ENCODE results near the gene NLRP6.
"Not testable (repeated sequence)": the region's sequence is repeated elsewhere in the genome, so short reads cannot be mapped to it uniquely, and the experiment has no call there.

Gene NLRP6

DNA sequence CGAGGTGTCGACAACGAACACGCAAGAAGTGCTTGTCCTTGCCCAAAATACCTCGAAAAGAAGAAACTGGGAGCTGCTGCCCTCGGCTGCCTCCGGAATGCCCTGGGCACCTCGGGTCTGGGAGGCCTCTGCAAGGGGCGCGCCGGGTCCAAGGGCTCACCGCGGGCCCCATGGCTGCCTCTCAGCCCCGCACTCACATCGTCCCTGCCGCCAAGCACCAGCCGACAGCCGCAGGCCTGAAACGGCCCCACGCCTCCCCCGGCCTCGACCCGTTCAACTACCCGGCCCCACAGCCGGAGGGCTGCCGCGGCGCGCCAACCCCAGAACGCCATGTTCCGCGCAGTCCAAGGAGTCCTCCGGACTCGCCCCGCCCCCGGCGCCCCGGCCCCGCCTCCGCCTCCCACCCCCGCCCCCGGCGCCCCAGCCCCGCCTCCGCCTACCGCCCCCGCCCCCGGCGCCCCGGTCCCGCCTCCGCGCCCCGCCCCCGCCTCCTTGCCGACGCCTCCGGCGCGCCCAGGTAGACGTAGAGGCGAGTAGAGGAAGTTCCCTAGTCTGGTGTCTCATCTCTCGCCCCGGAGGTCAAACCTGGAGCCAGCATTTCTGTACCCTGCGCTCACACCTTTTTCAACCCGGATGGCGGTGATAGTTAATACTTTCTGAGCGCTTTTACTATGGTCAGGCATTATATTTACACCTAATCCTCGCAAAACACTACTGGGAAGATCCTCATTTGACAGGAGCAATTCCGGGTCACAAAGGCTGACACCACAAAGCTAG lies 42.0 kb upstream of the NLRP6 start, which contains the start of gene SIRT3:
TSS of gene SIRT3 (minus strand) at position 346 of the 777 bp plus-strand sequence. CDS start at position 332, 14 bp downstream.
- CTCF ChIA-PET = interaction anchor here (9.4 kb wide), 1 partner anchor 14 kb away, joined by 85 read pairs; no protein-coding TSS in a partner anchor
- POLR2A ChIA-PET = interaction anchor here (0.6 kb wide), 1 partner anchor 28 kb away, joined by 8 read pairs; no protein-coding TSS in a partner anchor
- TF ChIP-seq, protein P1, sequence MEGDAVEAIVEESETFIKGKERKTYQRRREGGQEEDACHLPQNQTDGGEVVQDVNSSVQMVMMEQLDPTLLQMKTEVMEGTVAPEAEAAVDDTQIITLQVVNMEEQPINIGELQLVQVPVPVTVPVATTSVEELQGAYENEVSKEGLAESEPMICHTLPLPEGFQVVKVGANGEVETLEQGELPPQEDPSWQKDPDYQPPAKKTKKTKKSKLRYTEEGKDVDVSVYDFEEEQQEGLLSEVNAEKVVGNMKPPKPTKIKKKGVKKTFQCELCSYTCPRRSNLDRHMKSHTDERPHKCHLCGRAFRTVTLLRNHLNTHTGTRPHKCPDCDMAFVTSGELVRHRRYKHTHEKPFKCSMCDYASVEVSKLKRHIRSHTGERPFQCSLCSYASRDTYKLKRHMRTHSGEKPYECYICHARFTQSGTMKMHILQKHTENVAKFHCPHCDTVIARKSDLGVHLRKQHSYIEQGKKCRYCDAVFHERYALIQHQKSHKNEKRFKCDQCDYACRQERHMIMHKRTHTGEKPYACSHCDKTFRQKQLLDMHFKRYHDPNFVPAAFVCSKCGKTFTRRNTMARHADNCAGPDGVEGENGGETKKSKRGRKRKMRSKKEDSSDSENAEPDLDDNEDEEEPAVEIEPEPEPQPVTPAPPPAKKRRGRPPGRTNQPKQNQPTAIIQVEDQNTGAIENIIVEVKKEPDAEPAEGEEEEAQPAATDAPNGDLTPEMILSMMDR (IDR thresholded peaks at IDR 0.05; ENCODE audit: control extremely low read depth, extremely low read depth, low read depth, missing control alignments) = no peak
- DNase-seq (ENCODE audit: extremely low spot score) = peak; percentile 94

DNA sequence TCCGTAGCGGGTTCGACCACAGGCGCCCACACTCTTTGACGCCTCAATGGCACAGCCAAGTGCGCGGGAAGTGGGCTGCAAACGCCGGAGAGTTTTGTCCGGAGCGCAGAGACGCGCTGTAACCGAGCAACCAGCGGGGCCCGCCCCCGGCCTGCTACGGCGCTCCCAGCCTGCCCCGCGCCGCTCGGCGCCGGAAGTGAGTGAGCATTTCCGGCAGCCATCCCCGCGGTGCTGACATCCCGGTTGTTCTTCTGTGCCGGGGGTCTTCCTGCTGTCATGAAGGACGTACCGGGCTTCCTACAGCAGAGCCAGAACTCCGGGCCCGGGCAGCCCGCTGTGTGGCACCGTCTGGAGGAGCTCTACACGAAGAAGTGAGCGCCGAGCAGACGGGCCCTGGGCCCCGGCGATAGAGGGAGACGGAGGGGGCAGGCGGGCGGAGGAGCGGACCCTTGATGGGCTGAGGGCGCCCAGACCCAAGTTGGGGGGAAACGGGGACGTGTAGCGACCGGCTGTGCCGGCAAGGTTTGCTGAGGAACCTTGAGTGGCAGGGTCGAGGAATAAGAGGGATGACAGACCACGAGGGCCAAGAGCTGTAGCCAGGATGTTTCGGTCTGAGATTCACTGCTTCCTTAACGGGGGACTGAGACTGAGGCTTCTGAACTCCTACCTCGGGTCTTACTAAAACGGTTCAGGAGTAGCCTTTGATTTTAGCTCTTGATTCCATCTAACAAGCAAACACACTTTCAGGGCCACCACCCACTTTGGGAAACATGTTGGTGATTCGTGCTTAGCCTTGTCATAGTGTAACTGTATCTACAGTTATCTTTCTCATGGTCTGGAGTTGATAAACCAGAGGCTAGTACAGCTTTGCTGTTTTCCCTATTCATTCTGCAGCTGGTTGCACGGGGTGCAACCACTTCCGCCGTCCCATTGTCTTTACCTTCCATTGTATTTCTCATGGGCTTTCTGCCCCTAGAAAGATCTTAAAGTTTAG lies 41.1 kb upstream of the NLRP6 start, which contains the start of gene PSMD13:
TSS of gene PSMD13 (plus strand) at position 203 of the 994 bp plus-strand sequence. CDS start at position 277, 74 bp downstream.
- POLR2A ChIA-PET = interaction anchor here (1.3 kb wide), 1 partner anchor 30 kb away, joined by 4 read pairs; the partner anchor contains the start of genes BET1L and RIC8A
- DNase-seq (ENCODE audit: extremely low spot score) = peak; percentile 93
- CTCF ChIA-PET = interaction anchor here (0.8 to 9.4 kb wide), 3 partner anchors 9 to 30 kb away, joined by 3 to 85 read pairs (median 3); partner anchors contain the start of genes BET1L and RIC8A
- TF ChIP-seq, protein P1 (IDR thresholded peaks at IDR 0.05; ENCODE audit: control extremely low read depth, extremely low read depth, low read depth, missing control alignments) = no peak

DNA sequence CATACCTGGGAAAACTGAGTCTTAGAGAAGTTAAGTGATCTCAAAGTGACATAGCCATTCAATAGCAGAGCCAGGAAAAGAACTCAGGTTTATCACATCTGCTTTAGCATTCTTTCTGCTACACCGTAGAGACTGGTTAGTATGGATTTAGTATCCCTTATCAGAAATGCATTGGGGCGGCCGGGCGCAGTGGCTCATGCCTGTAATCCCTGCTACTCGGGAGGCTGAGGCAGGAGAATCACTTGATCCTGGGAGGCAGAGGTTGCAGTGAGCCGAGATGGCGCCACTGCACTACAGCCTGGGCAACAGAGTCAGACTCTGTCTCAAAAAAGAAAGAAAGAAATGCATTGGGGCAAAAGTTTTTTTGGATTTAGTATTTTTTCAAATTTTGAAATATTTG lies 39.9 kb upstream of the NLRP6 start:
- ChIA-PET CTCF (interaction anchor here (1.2 to 9.4 kb wide), 3 partner anchors 12 to 68 kb away, joined by 3 to 85 read pairs (median 3); partner anchors contain the start of genes BET1L and RIC8A), POLR2A (interaction anchor here (1.3 kb wide), 1 partner anchor 31 kb away, joined by 4 read pairs; the partner anchor contains the start of genes BET1L and RIC8A)
- not testable (repeated sequence) for DNase-seq (ENCODE audit: extremely low spot score)

DNA sequence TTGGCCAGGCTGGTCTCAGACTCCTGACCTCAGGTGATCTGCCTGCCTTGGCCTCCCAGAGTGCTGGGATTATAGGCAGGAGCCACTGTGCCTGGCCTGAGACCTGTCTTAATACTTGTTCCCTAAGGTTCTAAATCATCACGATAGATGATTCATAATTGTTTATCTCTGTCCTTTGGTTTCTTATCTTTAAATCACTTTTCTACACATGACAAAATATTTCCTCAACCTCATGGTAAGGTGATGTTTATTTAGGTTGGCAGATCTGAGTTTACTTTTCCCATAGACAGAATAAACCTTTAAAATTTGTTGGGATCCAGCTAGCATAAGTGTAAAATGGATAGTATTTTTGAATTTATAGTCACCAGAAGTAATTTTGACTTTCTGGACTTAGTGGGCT lies 37.9 kb upstream of the NLRP6 start:
- no peak for DNase-seq (ENCODE audit: extremely low spot score)
- TF ChIP-seq, protein P1 (IDR thresholded peaks at IDR 0.05; ENCODE audit: control extremely low read depth, extremely low read depth, low read depth, missing control alignments) = no peak
- CTCF ChIA-PET = interaction anchor here (9.4 kb wide), 1 partner anchor 10 kb away, joined by 85 read pairs; no protein-coding TSS in a partner anchor
- POLR2A ChIA-PET = no interaction called here

DNA sequence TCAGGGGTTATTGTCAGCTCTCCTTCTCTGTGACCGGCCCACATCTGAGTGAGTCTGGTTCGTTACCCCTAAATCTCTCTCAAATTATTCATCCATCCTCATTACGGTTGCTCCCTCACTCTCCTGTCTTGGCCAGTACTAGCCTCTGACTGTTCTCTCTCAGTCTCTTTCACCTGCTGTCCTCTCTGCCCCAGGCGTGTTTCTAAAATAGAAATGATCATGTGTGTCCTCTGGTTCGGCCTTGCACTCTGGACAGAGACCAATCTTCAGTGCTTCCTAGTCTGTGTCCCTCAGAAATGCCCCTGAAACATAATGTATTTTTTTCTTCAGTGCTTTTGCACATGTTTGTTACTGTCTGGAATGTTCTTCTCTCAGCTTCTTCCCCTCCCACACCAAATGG lies 36.6 kb upstream of the NLRP6 start:
- POLR2A ChIA-PET = no interaction called here
- TF ChIP-seq, protein P1 (IDR thresholded peaks at IDR 0.05; ENCODE audit: control extremely low read depth, extremely low read depth, low read depth, missing control alignments) = no peak
- CTCF ChIA-PET = interaction anchor here (1.5 to 9.4 kb wide), 2 partner anchors 9 to 114 kb away, joined by 3 to 85 read pairs; no protein-coding TSS in a partner anchor
- DNase-seq (ENCODE audit: extremely low spot score) = no peak

DNA sequence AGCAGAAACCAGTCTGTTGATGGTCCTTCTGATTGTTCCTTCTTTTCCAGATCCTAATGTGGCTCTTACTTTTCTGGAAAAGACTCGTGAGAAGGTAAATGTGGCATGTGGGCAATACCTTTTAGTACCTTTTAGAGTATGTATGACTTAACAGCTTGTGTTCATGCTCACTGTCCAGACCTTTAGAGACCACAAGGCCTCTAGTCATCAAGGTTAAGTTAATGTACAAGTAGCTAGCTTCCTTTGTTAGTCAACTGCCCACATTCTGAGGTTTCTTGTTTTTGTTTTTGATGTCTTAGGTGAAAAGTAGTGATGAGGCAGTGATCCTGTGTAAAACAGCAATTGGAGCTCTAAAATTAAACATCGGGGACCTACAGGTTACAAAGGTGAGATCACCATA lies 33.8 kb upstream of the NLRP6 start:
- POLR2A ChIA-PET = interaction anchor here (0.7 kb wide), 1 partner anchor 435 kb away, joined by 4 read pairs; no protein-coding TSS in a partner anchor
- TF ChIP-seq, protein P1 (IDR thresholded peaks at IDR 0.05; ENCODE audit: control extremely low read depth, extremely low read depth, low read depth, missing control alignments) = no peak
- DNase-seq (ENCODE audit: extremely low spot score) = no peak
- CTCF ChIA-PET = interaction anchor here (0.7 to 2.3 kb wide), 4 partner anchors 10 to 275 kb away, joined by 3 to 5 read pairs (median 3); no protein-coding TSS in a partner anchor

All from GM10248 (cell line).